RWPE1 (cell line): ENCODE data around the gene METAP1.
"Not testable (repeated sequence)": the region's sequence is repeated elsewhere in the genome, so short reads cannot be mapped to it uniquely, and the experiment has no call there.

Source experiments
- CTCF ChIA-PET: fragments of 350-600 bp; sonication (Branson Sonifier 250); formaldehyde crosslinking; extraction: SDS; loops from one replicate; lab custom pipeline; 2021; lab: Yijun Ruan, JAX
- POLR2A ChIA-PET: fragments of 400-600 bp; formaldehyde crosslinking; extraction: SDS; loops from one replicate; lab custom pipeline; 2020; ENCODE audit warnings: antibody characterized with exemption; ENCODE audit not compliant: low non-redundant PET; lab: Yijun Ruan, JAX
- DNase-seq: peaks from one replicate; pipeline ENCODE4 v3.0.0; 2012; ENCODE audit warnings: low spot score
- H3K27ac ChIP-seq: fragments of 450-650 bp; 2 replicates; pipeline ENCODE4 v1.5.1; 2017
- TF ChIP-seq, protein P1 (sequence below): fragments of 450-650 bp; conservative IDR thresholded peaks from 2 replicates; pipeline ENCODE4 v1.5.1; 2017; ENCODE audit warnings: low read depth, mild to moderate bottlenecking

Gene METAP1

GRCh38 chr4:99058228-99058627, 62.7 kb downstream of the METAP1 start:
- ChIA-PET POLR2A (no interaction called here), CTCF (interaction anchor here (2.9 kb wide), 1 partner anchor 63 kb away, joined by 31 read pairs; the partner anchor contains the start of gene METAP1)
- TF ChIP-seq, protein P1, sequence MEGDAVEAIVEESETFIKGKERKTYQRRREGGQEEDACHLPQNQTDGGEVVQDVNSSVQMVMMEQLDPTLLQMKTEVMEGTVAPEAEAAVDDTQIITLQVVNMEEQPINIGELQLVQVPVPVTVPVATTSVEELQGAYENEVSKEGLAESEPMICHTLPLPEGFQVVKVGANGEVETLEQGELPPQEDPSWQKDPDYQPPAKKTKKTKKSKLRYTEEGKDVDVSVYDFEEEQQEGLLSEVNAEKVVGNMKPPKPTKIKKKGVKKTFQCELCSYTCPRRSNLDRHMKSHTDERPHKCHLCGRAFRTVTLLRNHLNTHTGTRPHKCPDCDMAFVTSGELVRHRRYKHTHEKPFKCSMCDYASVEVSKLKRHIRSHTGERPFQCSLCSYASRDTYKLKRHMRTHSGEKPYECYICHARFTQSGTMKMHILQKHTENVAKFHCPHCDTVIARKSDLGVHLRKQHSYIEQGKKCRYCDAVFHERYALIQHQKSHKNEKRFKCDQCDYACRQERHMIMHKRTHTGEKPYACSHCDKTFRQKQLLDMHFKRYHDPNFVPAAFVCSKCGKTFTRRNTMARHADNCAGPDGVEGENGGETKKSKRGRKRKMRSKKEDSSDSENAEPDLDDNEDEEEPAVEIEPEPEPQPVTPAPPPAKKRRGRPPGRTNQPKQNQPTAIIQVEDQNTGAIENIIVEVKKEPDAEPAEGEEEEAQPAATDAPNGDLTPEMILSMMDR: no peak
- no peak overlapping the region; the same call in 1 of the 2 replicates for H3K27ac ChIP-seq
- no peak for DNase-seq

DNA sequence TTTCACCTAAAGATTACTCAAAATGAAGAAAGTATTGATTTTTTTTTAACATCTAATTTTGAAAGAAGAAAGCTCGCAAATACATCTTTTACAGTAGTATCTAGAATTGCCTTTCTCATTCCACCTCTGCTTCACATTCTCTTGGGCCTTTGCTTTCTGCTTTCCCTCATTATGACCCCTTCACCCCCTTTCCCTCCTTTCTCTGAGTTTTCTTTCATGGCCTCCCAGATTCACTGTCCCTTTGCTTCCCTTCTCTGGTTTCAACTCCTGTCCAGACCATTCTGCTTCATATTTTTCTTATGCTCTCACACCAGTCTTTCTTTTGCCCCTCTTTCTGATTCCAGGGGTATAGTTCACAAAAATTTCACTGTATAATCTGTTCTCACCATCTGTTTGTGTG, 64.0 kb downstream of the METAP1 start:
- no peak overlapping the region for H3K27ac ChIP-seq
- POLR2A ChIA-PET: no interaction called here
- DNase-seq: no peak

GRCh38 chr4:99061048-99061700, 65.7 kb downstream of the METAP1 start:
- peak overlapping the region; percentile 91; the same call in 1 of the 2 replicates for H3K27ac ChIP-seq
- TF ChIP-seq, protein P1: no peak
- DNase-seq: no peak
- ChIA-PET POLR2A (no interaction called here), CTCF (no interaction called here)

More for the DNA sequence above, 64.0 kb downstream of the METAP1 start:
- CTCF ChIA-PET: interaction anchor here (0.6 kb wide), 1 partner anchor 245 kb away, joined by 3 read pairs; no protein-coding TSS in a partner anchor
- TF ChIP-seq, protein P1: no peak

GRCh38 chr4:99062120-99062519, 66.6 kb downstream of the METAP1 start:
- TF ChIP-seq, protein P1: no peak
- POLR2A ChIA-PET: no interaction called here
- no peak for DNase-seq
- no peak overlapping the region for H3K27ac ChIP-seq
- CTCF ChIA-PET: no interaction called here

DNA sequence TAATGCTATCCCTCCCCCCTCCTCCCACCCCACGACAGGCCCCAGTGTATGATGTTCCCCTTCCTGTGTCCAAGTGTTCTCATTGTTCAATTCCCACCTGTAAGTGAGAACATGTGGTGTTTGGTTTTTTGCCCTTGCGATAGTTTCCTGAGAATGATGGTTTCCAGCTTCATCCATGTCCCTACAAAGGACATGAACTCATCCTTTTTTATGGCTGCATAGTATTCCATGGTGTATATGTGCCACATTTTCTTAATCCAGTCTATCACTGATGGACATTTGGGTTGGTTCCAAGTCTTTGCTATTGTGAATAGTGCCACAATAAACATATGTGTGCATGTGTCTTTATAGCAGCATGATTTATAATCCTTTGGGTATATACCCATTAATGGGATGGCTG, 70.0 kb downstream of the METAP1 start:
- DNase-seq, H3K27ac ChIP-seq, POLR2A ChIA-PET: not testable (repeated sequence)
- CTCF ChIA-PET: interaction anchor here (0.6 kb wide), 1 partner anchor 8 kb away, joined by 3 read pairs; no protein-coding TSS in a partner anchor

- ChIA-PET POLR2A (no interaction called here), CTCF (no interaction called here)
- DNase-seq: no peak
- TF ChIP-seq, protein P1: no peak
- no peak overlapping the region for H3K27ac ChIP-seq
These were observed 72.1 kb downstream of the METAP1 start for GRCh38 chr4:99067617-99068016.

GRCh38 chr4:99071159-99071558, 75.6 kb downstream of the METAP1 start:
- H3K27ac ChIP-seq: no peak overlapping the region
- ChIA-PET CTCF (no interaction called here), POLR2A (no interaction called here)
- no peak for DNase-seq
- TF ChIP-seq, protein P1: no peak
